HepG2 (cell line): ENCODE data around the gene CD58. TPM values are rescaled to one million over a fixed set of nuclear protein-coding genes. Genes with fewer than 3 reads are reported as not detected.
A peak's percentile ranks its signal among the peaks of the same experiment; 100 is the strongest.

Experiments used
- ATAC-seq: fragments of 200-7000 bp; cut with Tn5 transposase; 3 replicates; pipeline ENCODE4 v1.9.1; 2020; ENCODE audit warnings: mild to moderate bottlenecking, moderate library complexity
- BruUV-seq: library from RNA; stranded (reverse); fragments of 400-500 nt; replicated peaks from 2 replicates; lab custom pipeline; 2021; lab: Mats Ljungman, UMichigan
- CTCF ChIA-PET: fragments of 300-600 bp; formaldehyde crosslinking; extraction: SDS; loops from one replicate; lab custom pipeline; 2021; ENCODE audit warnings: low total read pairs, inconsistent platforms, low intra/inter-chr PET ratio; lab: Yijun Ruan, JAX
- POLR2A ChIA-PET: fragments of 350-600 bp; sonication (Branson Sonifier 250); formaldehyde crosslinking; loops from one replicate; lab custom pipeline; 2020; ENCODE audit warnings: antibody characterized with exemption, inconsistent platforms; lab: Yijun Ruan, JAX
- DNase-seq: peaks from one replicate; pipeline ENCODE4 v3.0.0-alpha.2; 2015; ENCODE audit warnings: low spot score
- FAIRE-seq: peaks from 3 replicates; lab custom pipeline; 2011; peaks lifted over from hg19 to GRCh38; lab: Jason Lieb, UNC
- H2AFZ ChIP-seq: one replicate; pipeline ENCODE4 v1.6.1; 2011; ENCODE audit warnings: low read length, inconsistent platforms
- H3K27ac ChIP-seq: fragments of 300-600 bp; 3 replicates; pipeline ENCODE4 v1.8.0; 2011; ENCODE audit warnings: mixed run types, mild to moderate bottlenecking, mixed read lengths, low read length, inconsistent platforms; ENCODE audit not compliant: insufficient read depth; ENCODE audit errors: extremely low read length
- H3K27me3 ChIP-seq, 2 experiments: fragments of 200-600 bp in 1 of 2; 2 replicates in 1 of 2; 3 replicates in 1 of 2; pipeline versions ENCODE4 v1.6.0 to v1.8.0; 2011; ENCODE audit warnings: low read length in 2 of 2, mild to moderate bottlenecking in 2 of 2, moderate library complexity in 2 of 2, inconsistent platforms in 1 of 2; ENCODE audit not compliant: insufficient read depth in 2 of 2, control insufficient read depth in 1 of 2
- H3K36me3 ChIP-seq, 2 experiments: fragments of 200-600 bp in 1 of 2; replicated peaks in 1 of 2; 2 replicates in 1 of 2; 3 replicates in 1 of 2; pipeline versions ENCODE4 v1.5.1 to v1.8.0; 2011; ENCODE audit warnings: low read length in 2 of 2, inconsistent platforms in 1 of 2; ENCODE audit not compliant: insufficient read depth in 2 of 2, control insufficient read depth in 1 of 2
- H3K4me1 ChIP-seq: 2 replicates; pipeline ENCODE4 v1.5.1; 2012; ENCODE audit warnings: low read length, inconsistent platforms; ENCODE audit not compliant: insufficient read depth
- H3K4me2 ChIP-seq: 2 replicates; pipeline ENCODE4 v1.6.0; 2011; ENCODE audit warnings: low read depth, low read length, inconsistent platforms
- H3K4me3 ChIP-seq, 3 experiments: fragments of 200-600 bp in 1 of 3; sonication (generic), shearing (Covaris generic) in 1 of 3; replicated peaks in 1 of 3; 2 replicates each; pipeline ENCODE4 v1.5.1; 2011 to 2016; ENCODE audit warnings: low read length in 3 of 3, inconsistent platforms in 2 of 3, low read depth in 2 of 3, mild to moderate bottlenecking in 2 of 3, control low read depth in 1 of 3, mixed read lengths in 1 of 3; ENCODE audit not compliant: insufficient read depth in 1 of 3
- H3K79me2 ChIP-seq: one replicate; pipeline ENCODE4 v1.6.1; 2011; ENCODE audit warnings: low read length, inconsistent platforms; ENCODE audit not compliant: insufficient read depth
- H3K9ac ChIP-seq: 2 replicates; pipeline ENCODE4 v1.6.0; 2011; ENCODE audit warnings: mild to moderate bottlenecking, low read depth, low read length, inconsistent platforms; ENCODE audit not compliant: insufficient read depth
- H3K9me3 ChIP-seq: 2 replicates; pipeline ENCODE4 v1.5.1; 2012; ENCODE audit warnings: mild to moderate bottlenecking, low read length
- H4K20me1 ChIP-seq: 2 replicates; pipeline ENCODE4 v1.6.0; 2011; ENCODE audit warnings: inconsistent platforms, mild to moderate bottlenecking, low read length, moderate library complexity; ENCODE audit not compliant: insufficient read depth
- ATF1 ChIP-seq: IDR thresholded peaks from 2 replicates; pipeline ENCODE4 v1.6.1; 2016; ENCODE audit warnings: mild to moderate bottlenecking, control low read depth
- HBP1 ChIP-seq: IDR thresholded peaks from 2 replicates; pipeline ENCODE4 v1.6.1; 2016; ENCODE audit warnings: low read depth, control low read depth
- MAFK ChIP-seq, 2 experiments: IDR thresholded peaks in 1 of 2; conservative IDR thresholded peaks in 1 of 2; 2 replicates each; pipeline ENCODE4 v1.6.1; 2011; ENCODE audit warnings: improper control_type of control experiment in 2 of 2, low read length in 2 of 2
- PPARG ChIP-seq: conservative IDR thresholded peaks from 2 replicates; pipeline ENCODE4 v1.6.1; 2016; ENCODE audit warnings: missing biosample characterization, missing genetic modification reagents
- SOX6 ChIP-seq, 2 experiments: fragments of 450-650 bp in 1 of 2; sonication (generic) in 1 of 2; formaldehyde crosslinking in 1 of 2; IDR thresholded peaks; 2 replicates each; pipeline versions ENCODE4 v1.4.0 to v1.6.1; 2017 to 2020; ENCODE audit warnings: antibody characterized with exemption in 1 of 2, mild to moderate bottlenecking in 1 of 2, missing genetic modification reagents in 1 of 2
- ZNF24 ChIP-seq: fragments of 450-650 bp; IDR thresholded peaks from 2 replicates; pipeline ENCODE4 v1.6.1; 2017; ENCODE audit warnings: antibody characterized with exemption, mild to moderate bottlenecking
- ZNF619 ChIP-seq: sonication (generic); formaldehyde crosslinking; IDR thresholded peaks from 2 replicates; pipeline ENCODE4 v1.4.0; 2020; ENCODE audit warnings: mild to moderate bottlenecking, missing genetic modification reagents
- ZSCAN22 ChIP-seq: sonication (generic); formaldehyde crosslinking; IDR thresholded peaks from 2 replicates; pipeline ENCODE4 v1.4.0; 2020; ENCODE audit warnings: mild to moderate bottlenecking, missing genetic modification reagents
- WGBS: methylation state at CpG from one replicate; pipeline ENCODE4 v1.1.6; 2017; ENCODE audit warnings: low lambda C conversion rate; 5-methylcytosine and 5-hydroxymethylcytosine counted together
- in situ Hi-C: cut with HindIII; loops from 2 replicates; pipeline ENCODE4 v1.10.0; 2017; ENCODE audit warnings: low pct_unique_long_range_greater_than_20kb; ENCODE audit not compliant: extremely low pct_ligation_motif_present
- intact Hi-C: fragments of 100-400 bp; cut with micrococcal nuclease; formaldehyde crosslinking; loops from one replicate; pipeline ENCODE4 v1.10.0; 2022; ENCODE audit not compliant: unreplicated experiment
- polyA plus RNA-seq, 8 experiments: library from polyadenylated mRNA; depleted of rRNA in 3 of 8; stranded (reverse) in 7 of 8; unstranded in 1 of 8; fragments of >200 nt; fragmentation: Illumina TruSeq in 4 of 8; extraction: Trizol in 4 of 8; gene quantifications; 2 replicates each; pipeline versions ENCODE4 v1.2.1 to v1.2.3, GENCODE V29; 2011 to 2016; ENCODE audit warnings: low read depth in 4 of 8, missing spikeins in 1 of 8, mixed read lengths in 1 of 8; ENCODE audit not compliant: insufficient read depth in 1 of 8
- total RNA-seq, 5 experiments: library from RNA; depleted of rRNA; stranded (reverse); fragments of >200 nt; fragmentation: Illumina TruSeq; extraction: Trizol; gene quantifications; 2 replicates each; pipeline ENCODE4 v1.2.3, GENCODE V29; 2016; ENCODE audit warnings: low read depth in 1 of 5
- TF ChIP-seq, protein P1 (sequence below): sonication (generic); formaldehyde crosslinking; conservative IDR thresholded peaks from 2 replicates; pipeline ENCODE4 v1.4.0; 2020; ENCODE audit warnings: missing genetic modification reagents
- TF ChIP-seq, protein P2 (sequence below): sonication (generic); formaldehyde crosslinking; IDR thresholded peaks from 2 replicates; pipeline ENCODE4 v1.9.0; 2021; ENCODE audit warnings: missing genetic modification reagents, borderline replicate concordance

Gene CD58
- total and polyA plus RNA-seq, 2 of the 13 experiments (the other 11 are each of a cell fraction or from before 2014, with no cell fraction given), result 9.4 to 13.5 TPM

- TF ChIP-seq ZNF619 (CRISPR knock-in tag) (no peak), PPARG (CRISPR knock-in tag) (no peak)
- TF ChIP-seq, all 625 proteins: peak for 0
These were observed 14.4 kb downstream of the CD58 start (continued) for GRCh38 chr1:116556289-116557006.

DNA sequence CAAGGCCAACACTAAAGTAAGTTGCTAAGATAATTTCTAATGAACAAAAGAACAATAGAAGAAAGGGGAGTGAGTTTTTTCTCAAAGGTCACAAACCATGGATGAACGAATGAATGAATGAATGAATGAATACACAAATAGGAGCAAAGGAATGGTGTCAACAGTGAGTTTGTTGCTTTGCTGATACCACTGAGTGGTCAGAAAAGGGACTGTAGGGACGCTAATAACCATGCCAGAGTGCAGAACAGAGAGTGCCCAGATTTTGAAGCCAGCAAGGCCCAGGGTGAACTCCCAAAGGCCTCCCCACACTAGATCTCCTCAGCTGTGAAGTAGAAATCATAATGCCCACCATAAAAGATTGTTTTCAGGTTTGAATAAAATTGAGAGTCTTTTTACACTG is 15.9 kb downstream of the CD58 start:
- Histone ChIP-seq H3K4me1 (no peaks in the 10 kb centered on the region), H3K4me3 (no peak overlapping the region), H3K9me3 (no peaks in the 10 kb centered on the region), H3K36me3 (0 out of 5 replicates have a peak, but pooled peaks cover 0 to 2% of the 10 kb centered on the region in 2 experiments), H3K27me3 (no peaks in the 10 kb centered on the region), H2AFZ (no peak overlapping the region), H3K27ac (no peak overlapping the region), H3K79me2 (no peaks in the 10 kb centered on the region), H3K4me2 (no peak overlapping the region), H4K20me1 (no peaks in the 10 kb centered on the region; the same call in 1 of the 2 replicates), H3K9ac (no peak overlapping the region)
- DNase-seq (no peak), FAIRE-seq (no peak), ATAC-seq (no peak)
- TF ChIP-seq ZSCAN22 (no peak), HBP1 (no peak), SOX6 (IDR thresholded peaks at IDR 0.05) (no peak), SOX6 (CRISPR knock-in tag; IDR thresholded peaks at IDR 0.05) (no peak), ZNF24 (peak; percentile 53; the same call in 1 of the 2 replicates), ATF1 (no peak), MAFK (conservative IDR thresholded peaks at IDR 0.05 in 1 of 2, IDR thresholded peaks at IDR 0.05 in 1 of 2; ENCODE audit: low read length in 2 of 2) (no peak)
- TF ChIP-seq, protein P1, sequence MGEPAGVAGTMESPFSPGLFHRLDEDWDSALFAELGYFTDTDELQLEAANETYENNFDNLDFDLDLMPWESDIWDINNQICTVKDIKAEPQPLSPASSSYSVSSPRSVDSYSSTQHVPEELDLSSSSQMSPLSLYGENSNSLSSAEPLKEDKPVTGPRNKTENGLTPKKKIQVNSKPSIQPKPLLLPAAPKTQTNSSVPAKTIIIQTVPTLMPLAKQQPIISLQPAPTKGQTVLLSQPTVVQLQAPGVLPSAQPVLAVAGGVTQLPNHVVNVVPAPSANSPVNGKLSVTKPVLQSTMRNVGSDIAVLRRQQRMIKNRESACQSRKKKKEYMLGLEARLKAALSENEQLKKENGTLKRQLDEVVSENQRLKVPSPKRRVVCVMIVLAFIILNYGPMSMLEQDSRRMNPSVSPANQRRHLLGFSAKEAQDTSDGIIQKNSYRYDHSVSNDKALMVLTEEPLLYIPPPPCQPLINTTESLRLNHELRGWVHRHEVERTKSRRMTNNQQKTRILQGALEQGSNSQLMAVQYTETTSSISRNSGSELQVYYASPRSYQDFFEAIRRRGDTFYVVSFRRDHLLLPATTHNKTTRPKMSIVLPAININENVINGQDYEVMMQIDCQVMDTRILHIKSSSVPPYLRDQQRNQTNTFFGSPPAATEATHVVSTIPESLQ (CRISPR knock-in tag), result no peak
- TF ChIP-seq, protein P2, sequence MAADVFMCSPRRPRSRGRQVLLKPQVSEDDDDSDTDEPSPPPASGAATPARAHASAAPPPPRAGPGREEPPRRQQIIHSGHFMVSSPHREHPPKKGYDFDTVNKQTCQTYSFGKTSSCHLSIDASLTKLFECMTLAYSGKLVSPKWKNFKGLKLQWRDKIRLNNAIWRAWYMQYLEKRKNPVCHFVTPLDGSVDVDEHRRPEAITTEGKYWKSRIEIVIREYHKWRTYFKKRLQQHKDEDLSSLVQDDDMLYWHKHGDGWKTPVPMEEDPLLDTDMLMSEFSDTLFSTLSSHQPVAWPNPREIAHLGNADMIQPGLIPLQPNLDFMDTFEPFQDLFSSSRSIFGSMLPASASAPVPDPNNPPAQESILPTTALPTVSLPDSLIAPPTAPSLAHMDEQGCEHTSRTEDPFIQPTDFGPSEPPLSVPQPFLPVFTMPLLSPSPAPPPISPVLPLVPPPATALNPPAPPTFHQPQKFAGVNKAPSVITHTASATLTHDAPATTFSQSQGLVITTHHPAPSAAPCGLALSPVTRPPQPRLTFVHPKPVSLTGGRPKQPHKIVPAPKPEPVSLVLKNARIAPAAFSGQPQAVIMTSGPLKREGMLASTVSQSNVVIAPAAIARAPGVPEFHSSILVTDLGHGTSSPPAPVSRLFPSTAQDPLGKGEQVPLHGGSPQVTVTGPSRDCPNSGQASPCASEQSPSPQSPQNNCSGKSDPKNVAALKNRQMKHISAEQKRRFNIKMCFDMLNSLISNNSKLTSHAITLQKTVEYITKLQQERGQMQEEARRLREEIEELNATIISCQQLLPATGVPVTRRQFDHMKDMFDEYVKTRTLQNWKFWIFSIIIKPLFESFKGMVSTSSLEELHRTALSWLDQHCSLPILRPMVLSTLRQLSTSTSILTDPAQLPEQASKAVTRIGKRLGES (CRISPR knock-in tag), result no peak
- WGBS, result 99% methylated on average over 2 of the region's 2 CpGs
- ChIA-PET POLR2A (no interaction called here), CTCF (no interaction called here)
- intact Hi-C loops (no loop called here), in situ Hi-C loops (no loop called here)
- BruUV-seq, result no TSS peak
